H9 (cell line): ENCODE data around the gene PRKCB. TPM values are rescaled to one million over a fixed set of nuclear protein-coding genes. Genes with fewer than 3 reads are reported as not detected.

Source experiments
- DNase-seq: peaks from one replicate; pipeline ENCODE4 v3.0.0-alpha.2; 2017
- H2AFZ ChIP-seq: one replicate; pipeline ENCODE4 v1.6.1; 2013; ENCODE audit warnings: mild to moderate bottlenecking, low read length, control low read depth, moderate library complexity
- H2AK5ac ChIP-seq: 2 replicates; pipeline ENCODE4 v1.6.1; 2013; ENCODE audit warnings: low read length, control low read depth, mixed read lengths; ENCODE audit not compliant: insufficient read length
- H2BK120ac ChIP-seq: one replicate; pipeline ENCODE4 v1.6.1; 2013; ENCODE audit warnings: low read depth, mild to moderate bottlenecking, low read length, control low read depth, inconsistent platforms; ENCODE audit not compliant: poor library complexity, severe bottlenecking
- H2BK12ac ChIP-seq: 2 replicates; pipeline ENCODE4 v1.6.1; 2013; ENCODE audit warnings: low read length, control low read depth, mixed read lengths, low read depth; ENCODE audit not compliant: insufficient read length
- H2BK15ac ChIP-seq: 2 replicates; pipeline ENCODE4 v1.6.1; 2013; ENCODE audit warnings: low read depth, low read length, control low read depth
- H2BK20ac ChIP-seq: one replicate; pipeline ENCODE4 v1.6.1; 2013; ENCODE audit warnings: low read depth, mild to moderate bottlenecking, low read length, control low read depth, inconsistent platforms; ENCODE audit not compliant: poor library complexity, severe bottlenecking
- H2BK5ac ChIP-seq: 2 replicates; pipeline ENCODE4 v1.6.1; 2013; ENCODE audit warnings: low read length, control low read depth, mixed read lengths; ENCODE audit not compliant: insufficient read length
- H3K14ac ChIP-seq: 2 replicates; pipeline ENCODE4 v1.6.1; 2013; ENCODE audit warnings: low read length, control low read depth; ENCODE audit not compliant: insufficient read depth
- H3K18ac ChIP-seq: 2 replicates; pipeline ENCODE4 v1.6.1; 2013; ENCODE audit warnings: low read depth, mild to moderate bottlenecking, mixed read lengths, low read length, control low read depth; ENCODE audit not compliant: insufficient read length
- H3K23ac ChIP-seq: 2 replicates; pipeline ENCODE4 v1.6.1; 2013; ENCODE audit warnings: low read length, control low read depth, mixed read lengths, low read depth; ENCODE audit not compliant: insufficient read length
- H3K23me2 ChIP-seq: 2 replicates; pipeline ENCODE4 v1.6.1; 2013; ENCODE audit warnings: low read depth, mild to moderate bottlenecking, mixed read lengths, low read length, control low read depth; ENCODE audit not compliant: insufficient read length, poor library complexity, severe bottlenecking
- H3K27ac ChIP-seq: 2 replicates; pipeline ENCODE4 v1.5.1; 2013; ENCODE audit warnings: low read length, control low read depth, mixed read lengths, low read depth; ENCODE audit not compliant: insufficient read length
- H3K27me3 ChIP-seq: 2 replicates; pipeline ENCODE4 v1.6.1; 2013; ENCODE audit warnings: low read length, control low read depth, inconsistent platforms; ENCODE audit not compliant: insufficient read depth
- H3K4ac ChIP-seq: 2 replicates; pipeline ENCODE4 v1.6.1; 2013; ENCODE audit warnings: low read depth, mild to moderate bottlenecking, control low read depth, inconsistent platforms, low read length, moderate library complexity
- H3K4me1 ChIP-seq: 2 replicates; pipeline ENCODE4 v1.6.1; 2013; ENCODE audit warnings: low read length, control low read depth, inconsistent platforms; ENCODE audit not compliant: insufficient read depth
- H3K4me2 ChIP-seq: 2 replicates; pipeline ENCODE4 v1.6.1; 2013; ENCODE audit warnings: low read length, control low read depth, mixed read lengths; ENCODE audit not compliant: insufficient read length, insufficient read depth
- H3K56ac ChIP-seq: 2 replicates; pipeline ENCODE4 v1.6.1; 2013; ENCODE audit warnings: low read depth, mild to moderate bottlenecking, mixed read lengths, low read length, control low read depth; ENCODE audit not compliant: insufficient read length
- H3K79me1 ChIP-seq: 2 replicates; pipeline ENCODE4 v1.6.1; 2013; ENCODE audit warnings: low read depth, mild to moderate bottlenecking, moderate library complexity, low read length, control low read depth, inconsistent platforms; ENCODE audit not compliant: insufficient read depth, poor library complexity, severe bottlenecking
- H3K79me2 ChIP-seq: 2 replicates; pipeline ENCODE4 v1.6.1; 2013; ENCODE audit warnings: low read length, control low read depth, inconsistent platforms; ENCODE audit not compliant: insufficient read depth
- H3K9ac ChIP-seq: 2 replicates; pipeline ENCODE4 v1.6.1; 2013; ENCODE audit warnings: low read length, control low read depth, mixed read lengths; ENCODE audit not compliant: insufficient read length; ENCODE audit errors: extremely low read depth
- H3K9me3 ChIP-seq: one replicate; pipeline ENCODE4 v1.6.1; 2013; ENCODE audit warnings: low read depth, low read length, inconsistent platforms; ENCODE audit not compliant: control insufficient read depth
- H3T11ph ChIP-seq: one replicate; pipeline ENCODE4 v1.6.1; 2013; ENCODE audit warnings: mild to moderate bottlenecking, low read length, control low read depth, inconsistent platforms
- H4K20me1 ChIP-seq: one replicate; pipeline ENCODE4 v1.6.1; 2013; ENCODE audit not compliant: control insufficient read depth, insufficient read length, insufficient read depth
- H4K5ac ChIP-seq: 2 replicates; pipeline ENCODE4 v1.6.1; 2013; ENCODE audit warnings: low read depth, mild to moderate bottlenecking, mixed read lengths, low read length, control low read depth; ENCODE audit not compliant: insufficient read length
- H4K8ac ChIP-seq: replicated peaks from 2 replicates; pipeline ENCODE4 v1.6.1; 2013; ENCODE audit warnings: low read length, control low read depth, mixed read lengths, low read depth; ENCODE audit not compliant: insufficient read length
- H4K91ac ChIP-seq: 2 replicates; pipeline ENCODE4 v1.6.1; 2013; ENCODE audit warnings: low read depth, mild to moderate bottlenecking, moderate library complexity, mixed read lengths, low read length, control low read depth; ENCODE audit not compliant: insufficient read length
- H3K27ac Mint-ChIP-seq, 3 experiments: 2 replicates in 2 of 3; 3 replicates in 1 of 3; pipeline ENCODE4 v1.8.0; 2020 to 2021; ENCODE audit warnings: mixed read lengths in 3 of 3, mild to moderate bottlenecking in 1 of 3, moderate library complexity in 1 of 3
- H3K27me3 Mint-ChIP-seq: 2 replicates; pipeline ENCODE4 v1.8.0; 2021; ENCODE audit warnings: low read depth, mild to moderate bottlenecking, moderate library complexity, mixed read lengths
- H3K36me3 Mint-ChIP-seq, 3 experiments: 2 replicates in 2 of 3; 3 replicates in 1 of 3; pipeline ENCODE4 v1.8.0; 2020 to 2021; ENCODE audit warnings: low read depth in 3 of 3, mixed read lengths in 3 of 3; ENCODE audit not compliant: insufficient read depth in 1 of 3
- H3K4me1 Mint-ChIP-seq, 2 experiments: 2 replicates each; pipeline ENCODE4 v1.8.0; 2020; ENCODE audit warnings: mixed read lengths in 2 of 2
- H3K4me3 Mint-ChIP-seq, 2 experiments: 2 replicates in 1 of 2; 3 replicates in 1 of 2; pipeline ENCODE4 v1.8.0; 2020 to 2021; ENCODE audit warnings: mild to moderate bottlenecking in 2 of 2, mixed read lengths in 2 of 2, moderate library complexity in 1 of 2
- H3K9me3 Mint-ChIP-seq, 2 experiments: 2 replicates in 1 of 2; 3 replicates in 1 of 2; pipeline ENCODE4 v1.8.0; 2020; ENCODE audit warnings: mild to moderate bottlenecking in 2 of 2, mixed read lengths in 2 of 2, moderate library complexity in 1 of 2
- WGBS: extraction: QIAGEN DNeasy Blood & Tissue Kit; methylation state at CpG from one replicate; pipeline ENCODE4 v1.1.7; 2013; ENCODE audit warnings: missing lambda C conversion rate, low lambda C conversion rate, mixed read lengths; ENCODE audit not compliant: insufficient read length; ENCODE audit errors: extremely low coverage; 5-methylcytosine and 5-hydroxymethylcytosine counted together
- total RNA-seq: library from RNA; stranded (reverse); gene quantifications from 2 replicates; pipeline ENCODE4 v1.2.1, GENCODE V29; 2021
- TF ChIP-seq, protein P1 (sequence below): fragments of 200-600 bp; sonication (generic); conservative IDR thresholded peaks from 3 replicates; pipeline ENCODE4 v1.8.0; 2021; ENCODE audit warnings: antibody characterized with exemption, mild to moderate bottlenecking

The PRKCB gene
- total RNA-seq, 1 experiment from 2014 or later = 7.0 TPM

- H3K27me3 Mint-ChIP-seq = peaks cover 40% of the 10 kb centered on the region
Measured at GRCh38 chr16:23847251-23847650, 11.5 kb downstream of the PRKCB start.

More at GRCh38 chr16:23847251-23847650, 11.5 kb downstream of the PRKCB start:
- Histone ChIP-seq H4K8ac (no peak overlapping the region), H3K79me2 (no peaks in the 10 kb centered on the region), H2BK15ac (no peak overlapping the region), H2BK12ac (no peak overlapping the region), H3T11ph (no peak overlapping the region), H2AFZ (no peak overlapping the region), H3K18ac (no peak overlapping the region), H3K23ac (no peak overlapping the region), H3K4ac (no peak overlapping the region), H3K23me2 (no peaks in the 10 kb centered on the region), H3K4me1 (no peaks in the 10 kb centered on the region), H3K9ac (no peak overlapping the region), H3K4me2 (no peak overlapping the region), H3K9me3 (no peaks in the 10 kb centered on the region), H3K14ac (no peak overlapping the region), H4K91ac (no peak overlapping the region), H4K5ac (no peak overlapping the region), H2AK5ac (no peak overlapping the region), H3K27me3 (no peaks in the 10 kb centered on the region), H3K79me1 (no peaks in the 10 kb centered on the region), H3K27ac (no peak overlapping the region), H2BK120ac (no peak overlapping the region), H2BK20ac (no peak overlapping the region), H4K20me1 (no peaks in the 10 kb centered on the region), H3K56ac (no peak overlapping the region), H2BK5ac (no peak overlapping the region)
- Mint-ChIP-seq H3K4me3 (no peak overlapping the region), H3K4me1 (no peaks in the 10 kb centered on the region), H3K36me3 (no peaks in the 10 kb centered on the region), H3K27ac (no peak overlapping the region), H3K9me3 (no peaks in the 10 kb centered on the region; a peak in 1 of 5 replicates)
- no peak for DNase-seq
- TF ChIP-seq, protein P1, sequence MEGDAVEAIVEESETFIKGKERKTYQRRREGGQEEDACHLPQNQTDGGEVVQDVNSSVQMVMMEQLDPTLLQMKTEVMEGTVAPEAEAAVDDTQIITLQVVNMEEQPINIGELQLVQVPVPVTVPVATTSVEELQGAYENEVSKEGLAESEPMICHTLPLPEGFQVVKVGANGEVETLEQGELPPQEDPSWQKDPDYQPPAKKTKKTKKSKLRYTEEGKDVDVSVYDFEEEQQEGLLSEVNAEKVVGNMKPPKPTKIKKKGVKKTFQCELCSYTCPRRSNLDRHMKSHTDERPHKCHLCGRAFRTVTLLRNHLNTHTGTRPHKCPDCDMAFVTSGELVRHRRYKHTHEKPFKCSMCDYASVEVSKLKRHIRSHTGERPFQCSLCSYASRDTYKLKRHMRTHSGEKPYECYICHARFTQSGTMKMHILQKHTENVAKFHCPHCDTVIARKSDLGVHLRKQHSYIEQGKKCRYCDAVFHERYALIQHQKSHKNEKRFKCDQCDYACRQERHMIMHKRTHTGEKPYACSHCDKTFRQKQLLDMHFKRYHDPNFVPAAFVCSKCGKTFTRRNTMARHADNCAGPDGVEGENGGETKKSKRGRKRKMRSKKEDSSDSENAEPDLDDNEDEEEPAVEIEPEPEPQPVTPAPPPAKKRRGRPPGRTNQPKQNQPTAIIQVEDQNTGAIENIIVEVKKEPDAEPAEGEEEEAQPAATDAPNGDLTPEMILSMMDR = no peak
- WGBS = no CpG with 5 or more reads among the region's 3 CpGs
